IPS-18a (cell line): ENCODE results near the gene LRRFIP2.

Experiments
- H3K27ac ChIP-seq: one replicate; pipeline ENCODE4 v1.5.1; 2013; ENCODE audit warnings: low read length
- H3K27me3 ChIP-seq: one replicate; pipeline ENCODE4 v1.6.1; 2013; ENCODE audit warnings: mild to moderate bottlenecking, low read length; ENCODE audit not compliant: control insufficient read depth, insufficient read depth
- H3K36me3 ChIP-seq: one replicate; pipeline ENCODE4 v1.6.1; 2013; ENCODE audit warnings: low read depth, low read length; ENCODE audit not compliant: control insufficient read depth
- H3K4me1 ChIP-seq: one replicate; pipeline ENCODE4 v1.6.1; 2013; ENCODE audit warnings: low read depth, low read length; ENCODE audit not compliant: control insufficient read depth
- H3K4me3 ChIP-seq: one replicate; pipeline ENCODE4 v1.5.1; 2013; ENCODE audit warnings: low read length
- H3K9ac ChIP-seq: one replicate; pipeline ENCODE4 v1.6.1; 2013; ENCODE audit warnings: mild to moderate bottlenecking, low read length, moderate library complexity
- H3K9me3 ChIP-seq: one replicate; pipeline ENCODE4 v1.6.1; 2013; ENCODE audit warnings: low read depth, low read length; ENCODE audit not compliant: control insufficient read depth

The LRRFIP2 gene

GRCh38 chr3:37031096-37031682, 143.2 kb downstream of the LRRFIP2 start:
- H3K36me3 ChIP-seq: peaks cover 51% of the 10 kb centered on the region
- no peak overlapping the region for H3K4me3 ChIP-seq
- H3K27ac ChIP-seq: no peak overlapping the region
- H3K4me1 ChIP-seq: no peaks in the 10 kb centered on the region
- no peaks in the 10 kb centered on the region for H3K27me3 ChIP-seq
- H3K9me3 ChIP-seq: no peaks in the 10 kb centered on the region
- H3K9ac ChIP-seq: no peak overlapping the region

GRCh38 chr3:37030588-37030987, 143.8 kb downstream of the LRRFIP2 start:
- Histone ChIP-seq H3K36me3 (peaks cover 57% of the 10 kb centered on the region), H3K4me1 (no peaks in the 10 kb centered on the region), H3K27ac (no peak overlapping the region), H3K27me3 (no peaks in the 10 kb centered on the region), H3K9me3 (no peaks in the 10 kb centered on the region), H3K9ac (no peak overlapping the region), H3K4me3 (no peak overlapping the region)

- no peak overlapping the region for H3K4me3 ChIP-seq
- H3K36me3 ChIP-seq: peaks cover 57% of the 10 kb centered on the region
- H3K27ac ChIP-seq: no peak overlapping the region
- no peaks in the 10 kb centered on the region for H3K9me3 ChIP-seq
- no peaks in the 10 kb centered on the region for H3K27me3 ChIP-seq
- H3K4me1 ChIP-seq: no peaks in the 10 kb centered on the region
- H3K9ac ChIP-seq: no peak overlapping the region
Observed at GRCh38 chr3:37029516-37030163, 144.7 kb downstream of the LRRFIP2 start.

GRCh38 chr3:37029111-37029510, 145.3 kb downstream of the LRRFIP2 start:
- no peak overlapping the region for H3K27ac ChIP-seq
- no peaks in the 10 kb centered on the region for H3K27me3 ChIP-seq

GRCh38 chr3:37028329-37028728, 146.1 kb downstream of the LRRFIP2 start:
- Histone ChIP-seq H3K9me3 (no peaks in the 10 kb centered on the region), H3K4me3 (no peak overlapping the region), H3K4me1 (no peaks in the 10 kb centered on the region), H3K27me3 (no peaks in the 10 kb centered on the region), H3K36me3 (peaks cover 62% of the 10 kb centered on the region), H3K9ac (no peak overlapping the region), H3K27ac (no peak overlapping the region)

More at GRCh38 chr3:37029111-37029510, 145.3 kb downstream of the LRRFIP2 start:
- Histone ChIP-seq H3K9me3 (no peaks in the 10 kb centered on the region), H3K36me3 (peaks cover 61% of the 10 kb centered on the region), H3K9ac (no peak overlapping the region), H3K4me1 (no peaks in the 10 kb centered on the region), H3K4me3 (no peak overlapping the region)

GRCh38 chr3:37026851-37027250, 147.5 kb downstream of the LRRFIP2 start:
- H3K27me3 ChIP-seq: no peaks in the 10 kb centered on the region
- H3K27ac ChIP-seq: no peak overlapping the region
- H3K9ac ChIP-seq: no peak overlapping the region
- no peaks in the 10 kb centered on the region for H3K4me1 ChIP-seq
- H3K9me3 ChIP-seq: no peaks in the 10 kb centered on the region
- peaks cover 64% of the 10 kb centered on the region for H3K36me3 ChIP-seq
- no peak overlapping the region for H3K4me3 ChIP-seq

GRCh38 chr3:37025561-37026335, 148.6 kb downstream of the LRRFIP2 start:
- Histone ChIP-seq H3K4me1 (no peaks in the 10 kb centered on the region), H3K36me3 (peaks cover 63% of the 10 kb centered on the region), H3K27me3 (no peaks in the 10 kb centered on the region), H3K9ac (no peak overlapping the region), H3K27ac (no peak overlapping the region), H3K4me3 (no peak overlapping the region), H3K9me3 (no peaks in the 10 kb centered on the region)

- H3K27me3 ChIP-seq: no peaks in the 10 kb centered on the region
- H3K36me3 ChIP-seq: peaks cover 65% of the 10 kb centered on the region
- H3K27ac ChIP-seq: no peak overlapping the region
Observed at GRCh38 chr3:37024820-37025405, 149.5 kb downstream of the LRRFIP2 start.

GRCh38 chr3:37024092-37024491, 150.3 kb downstream of the LRRFIP2 start:
- peaks cover 65% of the 10 kb centered on the region for H3K36me3 ChIP-seq

More at GRCh38 chr3:37024820-37025405, 149.5 kb downstream of the LRRFIP2 start:
- Histone ChIP-seq H3K9ac (no peak overlapping the region), H3K4me1 (no peaks in the 10 kb centered on the region), H3K4me3 (no peak overlapping the region), H3K9me3 (no peaks in the 10 kb centered on the region)

GRCh38 chr3:37017683-37018082, 156.7 kb downstream of the LRRFIP2 start:
- Histone ChIP-seq H3K9me3 (no peaks in the 10 kb centered on the region), H3K27me3 (no peaks in the 10 kb centered on the region), H3K36me3 (peaks cover 76% of the 10 kb centered on the region), H3K4me3 (no peak overlapping the region), H3K4me1 (no peaks in the 10 kb centered on the region), H3K9ac (no peak overlapping the region), H3K27ac (no peak overlapping the region)

More at GRCh38 chr3:37024092-37024491, 150.3 kb downstream of the LRRFIP2 start:
- Histone ChIP-seq H3K9ac (no peak overlapping the region), H3K4me1 (no peaks in the 10 kb centered on the region), H3K4me3 (no peak overlapping the region), H3K27me3 (no peaks in the 10 kb centered on the region), H3K27ac (no peak overlapping the region), H3K9me3 (no peaks in the 10 kb centered on the region)

- Histone ChIP-seq H3K4me1 (no peaks in the 10 kb centered on the region), H3K9me3 (no peaks in the 10 kb centered on the region), H3K27me3 (no peaks in the 10 kb centered on the region), H3K4me3 (no peak overlapping the region), H3K9ac (no peak overlapping the region), H3K27ac (no peak overlapping the region), H3K36me3 (peaks cover 79% of the 10 kb centered on the region)
Observed at GRCh38 chr3:37016903-37017302, 157.5 kb downstream of the LRRFIP2 start.
